Measurements from ENCODE around the gene EGF.

Gene EGF

DNA sequence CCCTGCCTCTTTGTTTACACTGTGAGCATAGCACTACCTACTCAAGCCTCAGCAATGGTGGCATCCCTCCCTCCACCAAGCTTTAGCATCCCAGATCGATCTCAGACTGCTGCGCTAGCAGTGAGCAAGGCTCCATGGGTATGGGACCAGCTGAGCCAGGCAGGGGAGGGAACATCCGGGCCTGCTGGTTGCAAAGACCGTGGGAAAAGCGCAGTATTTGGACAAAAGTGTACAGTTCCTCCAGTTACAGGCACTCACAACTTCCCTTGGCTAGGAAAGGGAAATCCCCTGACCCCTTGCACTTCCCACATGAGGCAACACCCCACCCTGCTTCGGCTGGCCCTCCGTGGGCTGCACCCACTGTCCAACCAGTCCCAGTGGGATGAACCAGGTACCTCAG, 26.5 kb downstream of the EGF start:
- no peaks in the 10 kb centered on the region for H3K36me3 ChIP-seq (ENCODE audit: control insufficient read depth in 2 of 2, insufficient read depth in 1 of 2, low read length in 2 of 2)
- POLR2A ChIA-PET = no interaction called here
- CTCF ChIA-PET = no interaction called here

DNA sequence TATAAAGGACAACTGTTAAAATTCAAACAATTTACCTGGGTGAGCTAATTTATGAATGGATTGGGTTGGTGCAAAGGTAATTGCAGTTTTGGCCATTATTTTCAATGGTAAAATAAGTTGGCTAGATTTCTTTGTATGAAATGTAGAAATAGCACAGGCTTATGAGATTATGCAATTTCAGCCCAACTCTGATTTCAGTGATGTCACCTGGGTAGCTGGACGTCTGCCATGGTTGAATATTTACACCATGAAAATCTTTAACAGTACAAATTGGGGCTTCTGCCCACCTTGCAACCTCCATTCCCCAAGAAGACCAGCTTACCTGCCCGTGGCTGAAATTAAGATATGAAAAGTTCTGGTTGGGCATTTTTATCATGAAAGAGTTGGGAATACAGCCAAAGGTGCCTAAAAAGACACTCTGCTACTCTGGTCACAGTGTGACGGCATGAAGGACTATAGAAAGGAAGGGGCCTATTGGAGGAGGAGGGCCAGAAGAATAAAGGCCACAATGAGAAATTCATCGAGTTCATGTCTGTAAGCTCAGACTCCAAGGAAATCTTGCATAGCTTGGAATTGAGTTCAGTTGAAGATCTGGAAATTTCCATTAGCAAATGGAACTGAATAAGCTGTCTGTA, 29.7 kb downstream of the EGF start:
- ChIA-PET POLR2A (no interaction called here), CTCF (interaction anchor here (0.7 kb wide), 1 partner anchor 14 kb away, joined by 5 read pairs; no protein-coding TSS in a partner anchor)
- H3K9me3 ChIP-seq (ENCODE audit: control insufficient read depth, insufficient read depth, low read depth, low read length) = no peaks in the 10 kb centered on the region
- TF ChIP-seq GLIS2 (tag by site-specific recombination; IDR thresholded peaks at IDR 0.05) = no peak
- TF ChIP-seq YY1 (tag by site-specific recombination; IDR thresholded peaks at IDR 0.05) = no peak
- no peak for TF ChIP-seq ZNF521 (tag by site-specific recombination; IDR thresholded peaks at IDR 0.05)
- TF ChIP-seq, protein P1, sequence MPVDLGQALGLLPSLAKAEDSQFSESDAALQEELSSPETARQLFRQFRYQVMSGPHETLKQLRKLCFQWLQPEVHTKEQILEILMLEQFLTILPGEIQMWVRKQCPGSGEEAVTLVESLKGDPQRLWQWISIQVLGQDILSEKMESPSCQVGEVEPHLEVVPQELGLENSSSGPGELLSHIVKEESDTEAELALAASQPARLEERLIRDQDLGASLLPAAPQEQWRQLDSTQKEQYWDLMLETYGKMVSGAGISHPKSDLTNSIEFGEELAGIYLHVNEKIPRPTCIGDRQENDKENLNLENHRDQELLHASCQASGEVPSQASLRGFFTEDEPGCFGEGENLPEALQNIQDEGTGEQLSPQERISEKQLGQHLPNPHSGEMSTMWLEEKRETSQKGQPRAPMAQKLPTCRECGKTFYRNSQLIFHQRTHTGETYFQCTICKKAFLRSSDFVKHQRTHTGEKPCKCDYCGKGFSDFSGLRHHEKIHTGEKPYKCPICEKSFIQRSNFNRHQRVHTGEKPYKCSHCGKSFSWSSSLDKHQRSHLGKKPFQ (tag by site-specific recombination; IDR thresholded peaks at IDR 0.05) = no peak
- H3K36me3 ChIP-seq (ENCODE audit: control insufficient read depth in 2 of 2, insufficient read depth in 1 of 2, low read length in 2 of 2) = no peaks in the 10 kb centered on the region
- no peak overlapping the region for H3K27ac ChIP-seq (ENCODE audit: extremely low read depth, low read depth, low read length)
- H3K4me1 ChIP-seq (ENCODE audit: control insufficient read depth, insufficient read depth, low read length) = no peaks in the 10 kb centered on the region
- no peak overlapping the region for H3K4me3 ChIP-seq (ENCODE audit: low read depth, low read length)

More for the DNA sequence above, 26.5 kb downstream of the EGF start:
- no peaks in the 10 kb centered on the region for H3K4me1 ChIP-seq (ENCODE audit: control insufficient read depth, insufficient read depth, low read length)
- no peak overlapping the region for H3K4me3 ChIP-seq (ENCODE audit: low read depth, low read length)
- no peak overlapping the region for H3K27ac ChIP-seq (ENCODE audit: extremely low read depth, low read depth, low read length)
- TF ChIP-seq ZNF776 (tag by site-specific recombination; IDR thresholded peaks at IDR 0.05; ENCODE audit: borderline replicate concordance) (no peak), KLF7 (tag by site-specific recombination; IDR thresholded peaks at IDR 0.05; ENCODE audit: borderline replicate concordance) (no peak), OSR2 (tag by site-specific recombination; IDR thresholded peaks at IDR 0.05) (no peak), ZNF114 (tag by site-specific recombination; IDR thresholded peaks at IDR 0.05) (no peak), ZBTB7A (tag by site-specific recombination; IDR thresholded peaks at IDR 0.05; ENCODE audit: low read depth) (no peak), ZNF37A (tag by site-specific recombination; IDR thresholded peaks at IDR 0.05) (no peak), HIC1 (tag by site-specific recombination; IDR thresholded peaks at IDR 0.05) (no peak), ZNF175 (tag by site-specific recombination; IDR thresholded peaks at IDR 0.05) (no peak), ZNF416 (tag by site-specific recombination; IDR thresholded peaks at IDR 0.05) (no peak), ZNF121 (tag by site-specific recombination; IDR thresholded peaks at IDR 0.05) (no peak), TRIM28 (IDR thresholded peaks at IDR 0.05; ENCODE audit: borderline replicate concordance, low read length) (no peak), REST (tag by site-specific recombination; IDR thresholded peaks at IDR 0.05) (no peak)
- no peaks in the 10 kb centered on the region for H3K9me3 ChIP-seq (ENCODE audit: control insufficient read depth, insufficient read depth, low read depth, low read length)
